Stimulated activated CD4-positive, alpha-beta T cell treated with anti-CD3 and anti-CD28 coated beads, Interleukin-2, amount 100 ng/mL, for 24 hours (primary cell): ENCODE data around the gene CAAP1.
"Not testable (repeated sequence)": the region's sequence is repeated elsewhere in the genome, so short reads cannot be mapped to it uniquely, and the experiment has no call there.

Experiments
- DNase-seq, 2 donors: peaks; one replicate each; pipeline ENCODE4 v3.0.0-alpha.2; 2020

CAAP1 gene

DNA sequence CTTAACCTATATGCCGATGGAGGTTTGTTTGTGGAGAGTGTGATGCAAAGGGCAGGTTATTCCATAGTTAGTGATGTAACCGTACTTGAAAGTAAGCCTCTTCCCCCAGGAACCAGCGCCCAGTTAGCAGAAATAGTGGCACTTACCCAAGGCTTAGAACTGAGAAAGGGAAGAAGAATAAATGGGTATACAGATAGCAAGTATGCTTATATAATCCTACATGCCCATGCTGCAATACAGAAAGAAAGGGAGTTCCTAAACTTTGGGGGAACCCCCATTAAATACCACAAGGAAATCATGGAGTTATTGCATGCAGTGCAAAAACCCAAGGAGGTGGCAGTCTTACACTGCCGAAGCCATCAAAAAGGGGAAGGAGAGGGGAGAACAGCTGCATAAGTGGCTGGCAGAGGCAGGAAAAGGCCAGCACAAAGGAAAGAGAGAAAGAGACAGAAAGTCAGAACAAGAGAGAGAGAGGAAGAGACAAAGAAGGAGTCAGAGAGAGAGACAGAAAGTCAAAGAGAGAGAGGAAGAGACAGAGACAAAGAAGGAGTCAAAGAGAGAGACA lies 64.1 kb downstream of the CAAP1 start:
- not testable (repeated sequence) for DNase-seq

DNA sequence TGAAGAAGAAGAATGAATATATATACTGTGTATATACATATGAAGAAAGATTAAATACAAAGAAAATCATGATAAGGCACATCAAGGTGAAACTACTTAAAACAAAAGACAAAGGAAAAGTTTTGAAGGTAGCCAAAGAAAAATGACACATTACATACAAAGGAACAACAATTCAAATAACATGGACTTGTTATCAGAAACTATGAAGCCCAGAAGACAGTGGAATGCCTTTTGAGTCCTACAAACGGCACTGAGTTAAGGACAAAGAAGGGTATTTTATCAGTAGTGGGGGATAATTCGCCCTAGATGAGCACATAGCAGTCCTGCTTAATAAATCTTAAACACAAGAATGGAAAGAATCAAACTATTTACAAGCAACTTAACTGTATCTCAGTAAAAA lies 77.8 kb downstream of the CAAP1 start:
- no peak for DNase-seq

DNA sequence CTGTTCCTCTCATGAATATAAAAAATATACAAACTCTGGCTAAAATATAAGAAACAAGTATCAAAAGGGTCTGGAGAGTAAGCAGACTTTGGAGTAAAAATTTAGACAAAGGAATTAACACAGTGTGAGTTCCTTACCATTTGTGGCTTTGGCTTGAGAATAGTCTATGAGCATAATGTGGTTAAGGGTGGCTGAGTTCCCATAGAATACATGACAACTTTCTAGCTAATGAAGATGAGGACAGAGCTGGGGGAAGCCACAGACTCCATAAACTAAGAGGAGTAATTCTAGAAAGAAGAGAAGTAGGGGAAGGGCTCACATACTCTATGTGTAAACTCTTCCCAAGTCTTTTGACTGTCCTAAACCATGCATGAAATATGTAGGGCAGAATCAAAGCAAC lies 79.4 kb downstream of the CAAP1 start:
- no peak for DNase-seq

DNA sequence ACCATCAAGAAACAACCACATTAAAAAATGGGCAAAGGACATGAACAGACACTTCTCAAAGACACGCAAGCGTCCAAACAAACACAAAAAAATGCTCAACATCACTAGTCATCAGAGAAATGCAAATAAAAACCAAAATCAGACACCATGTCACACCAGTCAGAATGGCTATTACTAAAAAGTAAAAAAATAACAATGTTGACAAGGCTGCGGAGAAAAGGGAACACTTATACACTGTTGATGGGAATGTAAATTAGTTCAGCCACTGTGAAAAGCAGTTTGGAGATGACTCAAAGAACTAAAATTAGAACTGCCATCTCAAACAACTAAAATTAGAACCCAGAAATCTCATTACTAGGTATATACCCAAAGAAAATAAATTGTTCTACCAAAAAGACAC lies 80.4 kb downstream of the CAAP1 start:
- DNase-seq: no peak

DNA sequence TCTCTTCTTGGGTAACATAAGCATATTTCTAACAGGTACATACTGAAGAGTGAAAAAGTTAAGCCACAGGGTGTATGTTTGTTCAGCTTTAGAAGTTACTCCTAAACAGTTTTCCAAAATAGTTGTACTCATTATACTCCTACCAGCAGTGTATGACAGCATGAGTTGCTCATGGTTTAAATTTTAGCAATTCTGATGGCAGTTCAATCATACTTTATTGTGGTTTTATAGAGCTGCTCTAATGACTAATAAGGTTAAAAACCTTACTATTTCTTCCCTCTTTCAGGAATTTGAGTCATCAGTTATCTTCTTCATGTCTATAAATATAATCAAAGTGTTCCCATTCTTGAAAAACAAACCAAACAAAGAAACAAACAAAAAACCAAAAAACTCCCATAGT lies 81.5 kb downstream of the CAAP1 start:
- no peak for DNase-seq

DNA sequence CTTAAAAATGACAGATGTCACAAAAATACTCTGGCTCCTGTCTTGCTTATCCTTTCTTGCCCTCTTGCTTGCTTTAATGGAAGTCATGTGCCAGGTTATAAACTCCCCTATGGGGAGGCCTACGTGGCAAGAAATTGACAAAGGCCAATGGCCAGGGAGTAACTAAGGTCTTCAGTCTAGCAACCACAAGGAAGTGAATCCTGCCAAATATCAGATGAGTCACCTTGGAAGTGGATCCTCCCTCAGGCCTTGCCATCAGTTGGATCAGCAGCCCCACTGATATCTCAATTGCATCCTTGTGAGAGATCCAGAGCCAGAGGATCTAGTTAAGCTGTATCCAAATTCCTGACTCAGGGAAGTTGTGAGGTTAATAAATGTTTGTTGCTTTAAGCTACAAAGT lies 82.8 kb downstream of the CAAP1 start:
- DNase-seq: no peak

DNA sequence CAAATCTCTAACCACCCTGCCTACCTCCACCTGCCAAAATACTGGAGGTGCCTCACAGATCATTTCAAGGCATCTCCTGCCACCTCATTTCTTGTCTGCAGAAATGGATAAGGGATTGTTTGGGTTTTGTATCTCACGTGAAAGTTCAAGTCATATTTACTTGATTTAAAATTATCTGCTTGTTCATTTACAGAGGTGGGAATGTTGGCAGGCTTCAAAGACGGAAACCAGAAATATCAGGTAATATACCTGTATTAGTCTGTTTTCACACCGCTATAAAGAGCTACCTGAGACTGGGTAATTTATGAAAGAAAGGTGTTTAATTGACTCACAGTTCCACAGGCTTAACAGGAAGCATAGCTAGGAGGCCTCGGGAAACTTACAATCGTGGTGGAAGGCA lies 85.4 kb downstream of the CAAP1 start:
- DNase-seq: no peak

DNA sequence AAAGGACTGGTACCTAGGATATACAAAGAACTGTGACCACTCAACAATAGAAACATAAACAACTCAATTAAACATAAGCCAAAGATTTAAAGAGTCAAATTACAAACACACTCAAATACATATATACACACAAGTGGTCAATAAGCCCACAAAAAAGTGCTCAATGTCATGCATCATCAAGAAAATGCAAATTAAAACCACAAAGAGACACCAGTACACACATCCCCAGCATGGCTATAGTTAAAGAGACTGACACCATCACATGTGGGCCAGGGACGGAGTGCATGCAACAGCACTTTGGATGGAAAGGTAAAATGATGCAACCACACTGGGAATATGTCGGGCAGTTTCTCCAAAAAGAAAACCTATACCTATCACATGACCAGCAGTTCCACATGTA lies 89.7 kb downstream of the CAAP1 start:
- no peak for DNase-seq

DNA sequence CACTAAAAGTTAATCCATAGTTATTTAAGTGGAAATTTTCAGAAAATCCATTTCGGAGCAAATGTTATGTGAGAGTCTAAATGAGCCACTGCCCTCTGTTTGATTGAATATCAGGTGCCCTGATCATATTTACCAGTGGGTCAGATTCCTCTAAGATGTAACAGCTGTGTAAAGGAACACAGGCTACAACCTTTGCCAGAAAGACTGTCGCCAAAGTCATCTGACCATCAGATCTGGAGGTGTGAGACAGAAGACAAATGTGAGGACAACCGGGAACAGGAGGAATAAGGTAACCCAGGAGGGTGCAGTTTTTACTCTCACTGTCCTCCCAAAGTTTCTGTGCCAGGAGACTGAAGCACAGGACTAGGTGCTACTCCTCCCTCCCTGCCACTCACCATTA lies 90.8 kb downstream of the CAAP1 start:
- no peak for DNase-seq

DNA sequence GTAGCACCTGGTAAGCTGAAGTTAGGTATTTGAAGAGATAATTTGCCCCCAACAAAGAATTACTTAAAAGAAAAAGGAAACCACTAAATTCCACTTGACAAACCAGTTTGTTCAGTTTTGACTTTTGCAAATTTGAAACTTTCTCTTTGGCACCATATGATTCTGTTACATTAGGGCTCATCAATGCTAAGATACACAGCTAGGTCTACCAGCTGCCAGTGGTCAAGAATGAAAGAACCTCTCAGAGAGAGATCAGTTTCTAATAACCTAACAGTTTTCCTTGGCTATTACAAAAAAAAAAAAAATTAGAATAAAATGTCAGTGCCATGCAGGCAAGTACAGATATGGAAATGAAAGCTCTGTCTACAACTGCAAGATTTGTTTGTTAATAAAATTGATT lies 92.3 kb downstream of the CAAP1 start:
- no peak for DNase-seq

DNA sequence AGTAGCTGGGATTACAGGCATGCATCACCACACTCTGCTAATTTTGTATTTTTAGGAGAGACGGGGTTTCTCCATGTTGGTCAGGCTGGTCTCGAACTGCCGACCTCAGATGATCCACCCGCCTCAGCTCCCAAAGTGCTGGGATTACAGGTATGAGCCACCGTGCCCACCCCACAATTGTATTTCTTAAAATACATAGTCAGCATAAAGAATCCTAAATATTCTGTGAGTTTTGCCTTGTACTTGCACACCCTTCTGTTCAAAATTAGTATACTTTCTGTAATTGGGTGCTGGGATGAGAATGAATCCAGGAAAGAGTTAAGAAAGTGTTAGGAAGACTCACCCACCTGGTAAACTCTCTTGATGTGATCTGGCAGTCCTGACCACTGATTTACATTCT lies 101.3 kb downstream of the CAAP1 start:
- DNase-seq: no peak
